IMR-90 (cell line): ENCODE measurements around the gene THUMPD2. TPM values are rescaled to one million over a fixed set of nuclear protein-coding genes. Genes with fewer than 3 reads are reported as not detected.

ENCODE experiments used
- ATAC-seq: fragments of 200-7000 bp; cut with Tn5 transposase; 2 replicates; pipeline ENCODE4 v1.9.1; 2020; ENCODE audit warnings: low read depth, mild to moderate bottlenecking, moderate library complexity
- BruUV-seq: library from RNA; stranded (reverse); fragments of 400-500 nt; replicated peaks from 2 replicates; lab custom pipeline; 2021; lab: Mats Ljungman, UMichigan
- CTCF ChIA-PET: fragments of 300-600 bp; formaldehyde crosslinking; extraction: SDS; loops from one replicate; lab custom pipeline; 2021; ENCODE audit warnings: antibody characterized with exemption; lab: Yijun Ruan, JAX
- POLR2A ChIA-PET: fragments of 300-600 bp; sonication (Branson Sonifier 250); formaldehyde crosslinking; loops from one replicate; lab custom pipeline; 2022; ENCODE audit warnings: antibody characterized with exemption; ENCODE audit not compliant: unreplicated experiment; lab: Charles Lee
- DNase-seq: peaks from one replicate; pipeline ENCODE4 v3.0.0; 2013
- H2AFZ ChIP-seq: replicated peaks from 2 replicates; pipeline ENCODE3; 2013; ENCODE audit warnings: low read length, mild to moderate bottlenecking; ENCODE audit not compliant: poor library complexity
- H2AK5ac ChIP-seq: 2 replicates; pipeline ENCODE4 v1.6.1; 2013; ENCODE audit warnings: low read depth, low read length, inconsistent platforms
- H2AK9ac ChIP-seq: replicated peaks from 2 replicates; pipeline ENCODE3; 2013; ENCODE audit warnings: mild to moderate bottlenecking, low read depth, low read length, moderate library complexity; ENCODE audit not compliant: poor library complexity
- H2BK120ac ChIP-seq: 2 replicates; pipeline ENCODE4 v1.6.1; 2013; ENCODE audit warnings: low read depth, low read length, inconsistent platforms
- H2BK15ac ChIP-seq: 3 replicates; pipeline ENCODE4 v1.6.1; 2013; ENCODE audit warnings: low read depth, low read length, inconsistent platforms
- H2BK20ac ChIP-seq: 2 replicates; pipeline ENCODE4 v1.6.1; 2013; ENCODE audit warnings: low read depth, mild to moderate bottlenecking, inconsistent platforms, low read length, moderate library complexity
- H2BK5ac ChIP-seq: 2 replicates; pipeline ENCODE4 v1.6.1; 2013; ENCODE audit warnings: mild to moderate bottlenecking, low read depth, low read length, inconsistent platforms; ENCODE audit not compliant: poor library complexity, severe bottlenecking
- H3K14ac ChIP-seq: replicated peaks from 2 replicates; pipeline ENCODE4 v1.6.1; 2013; ENCODE audit warnings: low read depth, low read length, inconsistent platforms
- H3K18ac ChIP-seq: 2 replicates; pipeline ENCODE4 v1.6.1; 2013; ENCODE audit warnings: low read depth, low read length, control low read depth
- H3K23ac ChIP-seq: 2 replicates; pipeline ENCODE4 v1.6.1; 2013; ENCODE audit warnings: low read depth, low read length, inconsistent platforms
- H3K27ac ChIP-seq: 2 replicates; pipeline ENCODE4 v1.5.1; 2013; ENCODE audit warnings: mild to moderate bottlenecking, control low read depth, low read length; ENCODE audit not compliant: insufficient read depth
- H3K27me3 ChIP-seq: 2 replicates; pipeline ENCODE4 v1.6.1; 2013; ENCODE audit warnings: low read length; ENCODE audit not compliant: control insufficient read depth, insufficient read depth
- H3K36me3 ChIP-seq: 2 replicates; pipeline ENCODE4 v1.6.1; 2013; ENCODE audit warnings: low read length, mixed read lengths; ENCODE audit not compliant: control insufficient read depth, insufficient read depth
- H3K4ac ChIP-seq: 2 replicates; pipeline ENCODE4 v1.6.1; 2013; ENCODE audit warnings: low read depth, low read length, inconsistent platforms
- H3K4me1 ChIP-seq: 2 replicates; pipeline ENCODE4 v1.6.1; 2013; ENCODE audit warnings: low read length, mixed read lengths; ENCODE audit not compliant: control insufficient read depth, insufficient read depth
- H3K4me2 ChIP-seq: 2 replicates; pipeline ENCODE4 v1.6.1; 2013; ENCODE audit warnings: low read depth, mild to moderate bottlenecking, control low read depth, low read length, moderate library complexity
- H3K4me3 ChIP-seq: 2 replicates; pipeline ENCODE4 v1.5.1; 2013; ENCODE audit warnings: low read depth, mild to moderate bottlenecking, control low read depth, low read length, moderate library complexity; ENCODE audit not compliant: insufficient read depth
- H3K56ac ChIP-seq: 2 replicates; pipeline ENCODE4 v1.6.1; 2013; ENCODE audit warnings: low read length, inconsistent platforms; ENCODE audit not compliant: insufficient read depth; ENCODE audit errors: extremely low read depth
- H3K79me1 ChIP-seq, 2 experiments: 2 replicates each; pipeline ENCODE4 v1.6.1; 2013; ENCODE audit warnings: low read length in 2 of 2, inconsistent platforms in 1 of 2, low read depth in 1 of 2
- H3K9ac ChIP-seq: 2 replicates; pipeline ENCODE4 v1.6.1; 2013; ENCODE audit warnings: low read depth, low read length, control low read depth
- H3K9me1 ChIP-seq: 2 replicates; pipeline ENCODE4 v1.6.1; 2013; ENCODE audit warnings: low read length, inconsistent platforms; ENCODE audit not compliant: insufficient read depth
- H3K9me3 ChIP-seq: 2 replicates; pipeline ENCODE4 v1.6.1; 2013; ENCODE audit warnings: low read length; ENCODE audit not compliant: control insufficient read depth, insufficient read depth
- H4K20me1 ChIP-seq: 2 replicates; pipeline ENCODE4 v1.6.1; 2013; ENCODE audit warnings: low read length, inconsistent platforms; ENCODE audit not compliant: insufficient read depth
- H4K5ac ChIP-seq: 2 replicates; pipeline ENCODE4 v1.6.1; 2013; ENCODE audit warnings: mild to moderate bottlenecking, low read depth, low read length, control low read depth
- H4K8ac ChIP-seq, 2 experiments: 2 replicates each; pipeline ENCODE4 v1.6.1; 2013; ENCODE audit warnings: low read depth in 2 of 2, low read length in 2 of 2, control low read depth in 1 of 2, inconsistent platforms in 1 of 2
- H4K91ac ChIP-seq: 2 replicates; pipeline ENCODE4 v1.6.1; 2013; ENCODE audit warnings: low read depth, low read length, inconsistent platforms; ENCODE audit not compliant: insufficient read depth
- ELK1 ChIP-seq: fragments of 150-350 bp; IDR thresholded peaks from 2 replicates; pipeline ENCODE4 v1.6.1; 2016; ENCODE audit warnings: low read depth, mild to moderate bottlenecking, low read length, moderate library complexity, borderline replicate concordance
- RAD21 ChIP-seq: IDR thresholded peaks from 2 replicates; pipeline ENCODE4 v1.6.1; 2012; ENCODE audit warnings: low read length, improper control_type of control experiment
- WGBS, 2 experiments: methylation state at CpG; one replicate each; pipeline versions ENCODE4 v1.1.5 to v1.1.7; 2013; ENCODE audit warnings: missing lambda C conversion rate in 2 of 2; ENCODE audit not compliant: insufficient read length in 1 of 2; ENCODE audit errors: extremely low coverage in 2 of 2; 5-methylcytosine and 5-hydroxymethylcytosine counted together
- dilution Hi-C: fragments of 300-500 bp; cut with HindIII; formaldehyde crosslinking; loops from one replicate; pipeline ENCODE4 v1.14.3; 2018; ENCODE audit warnings: low sequenced_read_pairs; ENCODE audit not compliant: unreplicated experiment
- in situ Hi-C: fragments of 300-500 bp; cut with MboI; formaldehyde crosslinking; loops from 3 replicates; pipeline ENCODE4 v1.14.3; 2019; ENCODE audit warnings: low sequenced_read_pairs, inconsistent platforms, mixed read lengths
- intact Hi-C: fragments of 100-400 bp; cut with micrococcal nuclease; formaldehyde crosslinking; loops from 2 replicates; pipeline ENCODE4 v1.10.0; 2022
- polyA plus RNA-seq, 3 experiments: library from polyadenylated mRNA; depleted of rRNA; stranded (reverse); fragments of >200 nt; gene quantifications; 2 replicates each; pipeline ENCODE4 v1.2.3, GENCODE V29; 2012; ENCODE audit warnings: low replicate concordance in 1 of 3
- total RNA-seq: library from RNA; depleted of rRNA; stranded (reverse); fragments of >200 nt; gene quantifications from 2 replicates; pipeline ENCODE4 v1.2.3, GENCODE V29; 2012

Gene THUMPD2
- total and polyA plus RNA-seq, 2 of the 4 experiments (the other 2 are of a cell fraction), result 4.8 to 7.0 TPM

DNA sequence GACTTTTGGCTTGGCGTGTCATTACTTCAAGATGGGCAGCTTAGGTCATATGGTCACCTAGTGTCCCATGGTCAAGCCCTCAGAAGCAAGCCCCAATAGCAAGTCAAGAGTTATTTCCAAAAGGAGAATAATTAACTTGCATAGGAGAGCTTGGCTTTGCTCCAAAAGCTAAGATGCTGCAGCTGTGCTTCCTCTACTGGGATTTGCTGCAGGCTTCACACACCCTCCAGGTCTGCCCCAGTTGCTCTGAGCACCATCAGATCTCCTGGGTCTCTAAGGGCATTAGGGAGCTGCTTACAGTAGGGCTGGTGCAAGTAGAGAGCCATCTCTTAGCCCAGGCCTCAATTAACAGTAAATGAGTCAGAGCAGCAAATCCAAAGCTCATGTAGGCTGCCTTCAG lies 46.6 kb downstream of the THUMPD2 start:
- Histone ChIP-seq H3K9me1 (peaks cover 5% of the 10 kb centered on the region; the same call in 1 of the 2 replicates), H3K14ac (no peak overlapping the region), H4K5ac (no peak overlapping the region), H3K4me3 (no peak overlapping the region), H3K4ac (no peak overlapping the region), H4K91ac (no peak overlapping the region), H3K27me3 (no peaks in the 10 kb centered on the region), H3K27ac (no peak overlapping the region), H3K18ac (no peak overlapping the region), H2AK5ac (no peak overlapping the region), H3K36me3 (peaks cover 9% of the 10 kb centered on the region), H2BK20ac (no peak overlapping the region), H3K4me2 (no peak overlapping the region), H3K56ac (no peak overlapping the region), H4K20me1 (no peaks in the 10 kb centered on the region; the same call in 1 of the 2 replicates), H2AFZ (no peak overlapping the region), H3K79me1 (peaks cover 34 to 43% of the 10 kb centered on the region in 2 experiments), H3K23ac (no peak overlapping the region), H2BK15ac (no peak overlapping the region), H2BK5ac (no peak overlapping the region), H3K9ac (no peak overlapping the region), H2AK9ac (no peak overlapping the region), H4K8ac (no peak overlapping the region), H2BK120ac (no peak overlapping the region), H3K4me1 (peaks cover 7% of the 10 kb centered on the region), H3K9me3 (no peaks in the 10 kb centered on the region)
- no TSS peak for BruUV-seq
- 100% methylated on average over 1 of the region's 1 CpG; no CpG with 5 or more reads in 1 of the 2 experiments for WGBS, 2 experiments
- dilution Hi-C loops, result no loop called here
- POLR2A ChIA-PET, result no interaction called here
- intact Hi-C loops, result no loop called here
- DNase-seq, result no peak
- no peak for TF ChIP-seq ELK1
- no peak for TF ChIP-seq RAD21
- no peak for ATAC-seq
- CTCF ChIA-PET, result interaction anchor here (0.6 kb wide), 1 partner anchor 51 kb away, joined by 4 read pairs; no protein-coding TSS in a partner anchor
- in situ Hi-C loops, result no loop called here
